ENCODE data around the gene EID1. TPM values are rescaled to one million over a fixed set of nuclear protein-coding genes. Genes with fewer than 3 reads are reported as not detected.

The EID1 gene, protein sequence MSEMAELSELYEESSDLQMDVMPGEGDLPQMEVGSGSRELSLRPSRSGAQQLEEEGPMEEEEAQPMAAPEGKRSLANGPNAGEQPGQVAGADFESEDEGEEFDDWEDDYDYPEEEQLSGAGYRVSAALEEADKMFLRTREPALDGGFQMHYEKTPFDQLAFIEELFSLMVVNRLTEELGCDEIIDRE
- 10 to 100 TPM; 57.6 to 88.6 (median 84.7) TPM for total RNA-seq

GRCh38 chr15:48877630-48878595 is at the start of gene EID1:
Gene EID1, plus strand, starts transcription at chr15:48878134. Its CDS starts 43 bp downstream, at chr15:48878177.
- Histone ChIP-seq H3K4me1 (peaks cover 15% of the 10 kb centered on the region), H3K36me3 (no peaks in the 10 kb centered on the region), H3K27me3 (no peaks in the 10 kb centered on the region), H3K9me3 (no peaks in the 10 kb centered on the region), H3K4me3 (peak within 1 kb of the TSS; percentile 70), H3K27ac (peak within 1 kb of the TSS; percentile 78)
- DNase-seq (ENCODE audit: low spot score in 2 of 2), result peak; percentile 92 to 94
- WGBS, result under 1% methylated on average over 21 of the region's 58 CpGs
- TF ChIP-seq POLR2A (IDR thresholded peaks at IDR 0.05) (peak in 1 of 2 donors; percentile 80), POLR2AphosphoS5 (IDR thresholded peaks at IDR 0.05) (peak; percentile 43 to 77 (median 60)), EP300 (IDR thresholded peaks at IDR 0.05) (no peak), CTCF (IDR thresholded peaks at IDR 0.05) (no peak)

- H3K27me3 ChIP-seq, result no peaks in the 10 kb centered on the region
These were observed 49.5 kb upstream of the EID1 start for GRCh38 chr15:48828471-48828870.

GRCh38 chr15:48828906-48829305 is 49.0 kb upstream of the EID1 start:
- Histone ChIP-seq H3K27me3 (no peaks in the 10 kb centered on the region), H3K4me1 (peaks cover 5% of the 10 kb centered on the region), H3K9me3 (no peaks in the 10 kb centered on the region), H3K27ac (no peak overlapping the region), H3K4me3 (no peak overlapping the region), H3K36me3 (no peaks in the 10 kb centered on the region)
- TF ChIP-seq POLR2A (IDR thresholded peaks at IDR 0.05) (no peak), CTCF (IDR thresholded peaks at IDR 0.05) (no peak), POLR2AphosphoS5 (IDR thresholded peaks at IDR 0.05) (no peak), EP300 (IDR thresholded peaks at IDR 0.05) (no peak)
- no peak for DNase-seq (ENCODE audit: low spot score in 2 of 2)

More at GRCh38 chr15:48828471-48828870, 49.5 kb upstream of the EID1 start:
- H3K4me1 ChIP-seq, result peaks cover 5% of the 10 kb centered on the region
- H3K36me3 ChIP-seq, result no peaks in the 10 kb centered on the region
- no peak overlapping the region for H3K4me3 ChIP-seq
- DNase-seq (ENCODE audit: low spot score in 2 of 2), result no peak
- TF ChIP-seq POLR2AphosphoS5 (IDR thresholded peaks at IDR 0.05), result no peak
- no peak for TF ChIP-seq EP300 (IDR thresholded peaks at IDR 0.05)
- TF ChIP-seq POLR2A (IDR thresholded peaks at IDR 0.05), result no peak
- TF ChIP-seq CTCF (IDR thresholded peaks at IDR 0.05), result no peak
- 63% methylated on average over 4 of the region's 4 CpGs for WGBS
- no peaks in the 10 kb centered on the region for H3K9me3 ChIP-seq
- no peak overlapping the region for H3K27ac ChIP-seq

GRCh38 chr15:48832648-48833047 is 45.3 kb upstream of the EID1 start:
- DNase-seq (ENCODE audit: low spot score in 2 of 2), result no peak
- Histone ChIP-seq H3K4me3 (no peak overlapping the region), H3K27me3 (no peaks in the 10 kb centered on the region), H3K4me1 (peaks cover 5% of the 10 kb centered on the region), H3K27ac (no peak overlapping the region), H3K36me3 (no peaks in the 10 kb centered on the region), H3K9me3 (no peaks in the 10 kb centered on the region)
- TF ChIP-seq POLR2AphosphoS5 (IDR thresholded peaks at IDR 0.05), result no peak
- TF ChIP-seq POLR2A (IDR thresholded peaks at IDR 0.05), result no peak
- no peak for TF ChIP-seq EP300 (IDR thresholded peaks at IDR 0.05)
- no peak for TF ChIP-seq CTCF (IDR thresholded peaks at IDR 0.05)
